Measurements from ENCODE around the gene CSPG4.

GRCh38 chr15:75725719-75726607 is 13.3 kb upstream of the CSPG4 start:
- TF ChIP-seq CTCF (conservative IDR thresholded peaks at IDR 0.05) (no peak), EZH2 (IDR thresholded peaks at IDR 0.05; ENCODE audit: low read depth) (no peak)
